GM21529 (cell line): Measurements from ENCODE around the gene MYT1.
"Not testable (repeated sequence)": the region's sequence is repeated elsewhere in the genome, so short reads cannot be mapped to it uniquely, and the experiment has no call there.

ENCODE experiments used
- ATAC-seq: cut with Tn5 transposase; IDR thresholded peaks from one replicate; pipeline ENCODE4 v1.9.1; 2021; ENCODE audit not compliant: unreplicated experiment

The MYT1 gene

GRCh38 chr20:64166721-64167615, 2.7 kb downstream of the MYT1 start:
- no peak for ATAC-seq

GRCh38 chr20:64167676-64168075, 3.4 kb downstream of the MYT1 start:
- no peak for ATAC-seq

- no peak for ATAC-seq
Observed at GRCh38 chr20:64168381-64169090, 4.3 kb downstream of the MYT1 start.

GRCh38 chr20:64169091-64169560, 4.9 kb downstream of the MYT1 start:
- no peak for ATAC-seq

GRCh38 chr20:64171211-64171610, 7.0 kb downstream of the MYT1 start:
- ATAC-seq, result no peak

GRCh38 chr20:64173116-64173515, 8.9 kb downstream of the MYT1 start:
- ATAC-seq, result no peak

- no peak for ATAC-seq
Observed at GRCh38 chr20:64176551-64176950, 12.3 kb downstream of the MYT1 start.

GRCh38 chr20:64176971-64177370, 12.7 kb downstream of the MYT1 start:
- ATAC-seq, result no peak

GRCh38 chr20:64177384-64177783, 13.1 kb downstream of the MYT1 start:
- ATAC-seq, result no peak

- ATAC-seq, result no peak
Observed at GRCh38 chr20:64177787-64178186, 13.5 kb downstream of the MYT1 start.

GRCh38 chr20:64178925-64179324, 14.7 kb downstream of the MYT1 start:
- ATAC-seq, result not testable (repeated sequence)

GRCh38 chr20:64179805-64180204, 15.6 kb downstream of the MYT1 start:
- ATAC-seq, result no peak

- ATAC-seq, result no peak
Observed at GRCh38 chr20:64180673-64181072, 16.4 kb downstream of the MYT1 start.

- no peak for ATAC-seq
Observed at GRCh38 chr20:64181391-64181790, 17.1 kb downstream of the MYT1 start.

GRCh38 chr20:64182146-64182865, 18.1 kb downstream of the MYT1 start:
- ATAC-seq, result no peak

- no peak for ATAC-seq
Observed at GRCh38 chr20:64183313-64183712, 19.1 kb downstream of the MYT1 start.

- no peak for ATAC-seq
Observed at GRCh38 chr20:64184795-64185194, 20.5 kb downstream of the MYT1 start.

GRCh38 chr20:64185276-64185900, 21.1 kb downstream of the MYT1 start:
- no peak for ATAC-seq

GRCh38 chr20:64186071-64186598, 21.9 kb downstream of the MYT1 start:
- no peak for ATAC-seq

GRCh38 chr20:64187213-64187612, 23.0 kb downstream of the MYT1 start:
- ATAC-seq, result not testable (repeated sequence)

- no peak for ATAC-seq
Observed at GRCh38 chr20:64188091-64188490, 23.8 kb downstream of the MYT1 start.
